Measurements from ENCODE around the gene COL11A2.
"Not testable (repeated sequence)": the region's sequence is repeated elsewhere in the genome, so short reads cannot be mapped to it uniquely, and the experiment has no call there.

COL11A2 gene

GRCh38 chr6:33151050-33151449 lies 41.2 kb downstream of the COL11A2 start:
- DNase-seq (ENCODE audit: extremely low spot score), result no peak
- ChIA-PET CTCF (no interaction called here), POLR2A (interaction anchor here (1.2 kb wide), 1 partner anchor 99 kb away, joined by 3 read pairs; no protein-coding TSS in a partner anchor)
- TF ChIP-seq FOXA1 (IDR thresholded peaks at IDR 0.05) (no peak), PKNOX1 (IDR thresholded peaks at IDR 0.05) (no peak), FOXK2 (IDR thresholded peaks at IDR 0.05) (no peak), ZNF384 (IDR thresholded peaks at IDR 0.05) (no peak), NFRKB (IDR thresholded peaks at IDR 0.05) (no peak), BHLHE40 (IDR thresholded peaks at IDR 0.05; ENCODE audit: borderline replicate concordance) (no peak)

- CTCF ChIA-PET, result interaction anchor here (1.2 to 2.0 kb wide), 2 partner anchors 14 to 25 kb away, joined by 4 to 16 read pairs; no protein-coding TSS in a partner anchor
- DNase-seq (ENCODE audit: extremely low spot score); POLR2A ChIA-PET: not testable (repeated sequence)
Observed at GRCh38 chr6:33150560-33150959, 41.7 kb downstream of the COL11A2 start.

- DNase-seq (ENCODE audit: extremely low spot score), result peak; percentile 47
- TF ChIP-seq LEF1 (IDR thresholded peaks at IDR 0.05; ENCODE audit: borderline replicate concordance), result no peak
- TF ChIP-seq BHLHE40 (IDR thresholded peaks at IDR 0.05; ENCODE audit: borderline replicate concordance), result no peak
- TF ChIP-seq ARNT (IDR thresholded peaks at IDR 0.05), result no peak
- no peak for TF ChIP-seq FOXA1 (IDR thresholded peaks at IDR 0.05)
- no peak for TF ChIP-seq FOXM1 (IDR thresholded peaks at IDR 0.05; ENCODE audit: borderline replicate concordance)
- no peak for TF ChIP-seq L3MBTL2 (conservative IDR thresholded peaks at IDR 0.05)
- TF ChIP-seq ZNF384 (IDR thresholded peaks at IDR 0.05), result no peak
- TF ChIP-seq ELF4 (IDR thresholded peaks at IDR 0.05), result no peak
- TF ChIP-seq CTBP1 (IDR thresholded peaks at IDR 0.05; ENCODE audit: borderline replicate concordance), result no peak
- no peak for TF ChIP-seq SUZ12 (IDR thresholded peaks at IDR 0.05)
- TF ChIP-seq PKNOX1 (IDR thresholded peaks at IDR 0.05), result no peak
- no peak for TF ChIP-seq NFRKB (IDR thresholded peaks at IDR 0.05)
- no peak for TF ChIP-seq TARDBP (IDR thresholded peaks at IDR 0.05)
- TF ChIP-seq HDGF (IDR thresholded peaks at IDR 0.05; ENCODE audit: borderline replicate concordance), result no peak
- no peak for TF ChIP-seq SP1 (IDR thresholded peaks at IDR 0.05)
- TF ChIP-seq FOXK2 (IDR thresholded peaks at IDR 0.05), result no peak
- ChIA-PET CTCF (interaction anchor here (0.7 to 1.2 kb wide), 7 partner anchors 13 to 148 kb away, joined by 3 to 9 read pairs (median 3); no protein-coding TSS in a partner anchor), POLR2A (interaction anchor here (1.1 kb wide), 1 partner anchor 100 kb away, joined by 3 read pairs; no protein-coding TSS in a partner anchor)
Observed at GRCh38 chr6:33147807-33148666, 44.2 kb downstream of the COL11A2 start.

GRCh38 chr6:33144373-33144772 lies 47.9 kb downstream of the COL11A2 start:
- DNase-seq (ENCODE audit: extremely low spot score), result no peak
- ChIA-PET POLR2A (interaction anchor here (0.9 kb wide), 1 partner anchor 104 kb away, joined by 3 read pairs; no protein-coding TSS in a partner anchor), CTCF (no interaction called here)
- TF ChIP-seq FOXM1 (IDR thresholded peaks at IDR 0.05; ENCODE audit: borderline replicate concordance) (no peak), PKNOX1 (IDR thresholded peaks at IDR 0.05) (peak; percentile 40)

GRCh38 chr6:33143113-33143770 lies 49.0 kb downstream of the COL11A2 start:
- POLR2A ChIA-PET, result no interaction called here
- CTCF ChIA-PET, result interaction anchor here (0.6 kb wide), 1 partner anchor 83 kb away, joined by 4 read pairs; no protein-coding TSS in a partner anchor

More at GRCh38 chr6:33143113-33143770, 49.0 kb downstream of the COL11A2 start:
- TF ChIP-seq SP1 (IDR thresholded peaks at IDR 0.05) (no peak), HDGF (IDR thresholded peaks at IDR 0.05; ENCODE audit: borderline replicate concordance) (no peak), NFRKB (IDR thresholded peaks at IDR 0.05) (no peak), SUZ12 (IDR thresholded peaks at IDR 0.05) (no peak), PKNOX1 (IDR thresholded peaks at IDR 0.05) (no peak), ZNF384 (IDR thresholded peaks at IDR 0.05) (no peak), LEF1 (IDR thresholded peaks at IDR 0.05; ENCODE audit: borderline replicate concordance) (no peak), TARDBP (IDR thresholded peaks at IDR 0.05) (no peak), BHLHE40 (IDR thresholded peaks at IDR 0.05; ENCODE audit: borderline replicate concordance) (no peak), ELF4 (IDR thresholded peaks at IDR 0.05) (no peak), FOXK2 (IDR thresholded peaks at IDR 0.05) (no peak), FOXA1 (IDR thresholded peaks at IDR 0.05) (no peak), FOXM1 (IDR thresholded peaks at IDR 0.05; ENCODE audit: borderline replicate concordance) (no peak), CTBP1 (IDR thresholded peaks at IDR 0.05; ENCODE audit: borderline replicate concordance) (no peak), L3MBTL2 (conservative IDR thresholded peaks at IDR 0.05) (no peak), ARNT (IDR thresholded peaks at IDR 0.05) (no peak)
- no peak for DNase-seq (ENCODE audit: extremely low spot score)

Data from HEK293T (cell line).